ENCODE results near the gene OXNAD1. TPM values are rescaled to one million over a fixed set of nuclear protein-coding genes. Genes with fewer than 3 reads are reported as not detected.

The OXNAD1 gene
- total RNA-seq, 1 experiment from 2014 or later, result 16.3 TPM

DNA sequence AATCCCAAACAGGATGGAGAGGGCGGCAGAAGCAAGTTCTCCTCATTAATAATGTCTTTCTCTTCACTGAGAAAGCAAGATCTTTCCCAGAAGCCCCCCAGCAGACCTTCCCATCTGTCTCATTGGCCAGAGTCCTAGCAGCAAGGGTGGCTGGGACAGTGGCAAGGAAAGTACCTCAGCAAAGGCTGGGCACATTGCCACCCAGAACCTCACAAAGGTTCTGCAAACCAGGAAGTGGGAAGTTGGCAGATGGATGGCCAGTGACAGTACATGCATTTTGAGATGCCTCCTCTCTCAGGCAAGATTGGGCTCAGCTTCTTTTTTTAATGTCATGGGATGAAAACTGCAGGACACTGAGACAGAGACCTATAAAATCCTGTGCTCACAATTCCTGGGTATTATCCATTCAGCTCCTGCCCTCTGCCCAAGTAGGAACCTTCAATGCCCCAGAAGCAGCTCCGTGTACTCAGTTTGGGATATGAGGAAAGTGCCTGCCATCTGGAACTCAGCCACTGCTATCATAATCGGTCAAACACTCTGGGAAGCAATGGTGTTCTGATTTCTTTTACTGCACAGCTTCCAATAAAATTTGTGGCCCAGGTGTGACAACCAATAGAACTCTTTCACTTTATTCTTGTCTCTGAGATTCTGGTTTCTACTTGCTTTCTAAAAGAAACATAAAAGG lies 25.8 kb upstream of the OXNAD1 start:
- no peaks in the 10 kb centered on the region for H3K27me3 Mint-ChIP-seq (ENCODE audit: unreplicated experiment)
- no peak for DNase-seq
- BruUV-seq (replicated peaks), result no TSS peak
- no peak overlapping the region for H3K4me3 Mint-ChIP-seq (ENCODE audit: low read depth, unreplicated experiment)
- no peaks in the 10 kb centered on the region for H3K4me1 Mint-ChIP-seq (ENCODE audit: low read depth, unreplicated experiment)
- H3K27ac Mint-ChIP-seq (ENCODE audit: unreplicated experiment), result no peak overlapping the region
- CTCF ChIA-PET, result no interaction called here
- TF ChIP-seq, protein P1, sequence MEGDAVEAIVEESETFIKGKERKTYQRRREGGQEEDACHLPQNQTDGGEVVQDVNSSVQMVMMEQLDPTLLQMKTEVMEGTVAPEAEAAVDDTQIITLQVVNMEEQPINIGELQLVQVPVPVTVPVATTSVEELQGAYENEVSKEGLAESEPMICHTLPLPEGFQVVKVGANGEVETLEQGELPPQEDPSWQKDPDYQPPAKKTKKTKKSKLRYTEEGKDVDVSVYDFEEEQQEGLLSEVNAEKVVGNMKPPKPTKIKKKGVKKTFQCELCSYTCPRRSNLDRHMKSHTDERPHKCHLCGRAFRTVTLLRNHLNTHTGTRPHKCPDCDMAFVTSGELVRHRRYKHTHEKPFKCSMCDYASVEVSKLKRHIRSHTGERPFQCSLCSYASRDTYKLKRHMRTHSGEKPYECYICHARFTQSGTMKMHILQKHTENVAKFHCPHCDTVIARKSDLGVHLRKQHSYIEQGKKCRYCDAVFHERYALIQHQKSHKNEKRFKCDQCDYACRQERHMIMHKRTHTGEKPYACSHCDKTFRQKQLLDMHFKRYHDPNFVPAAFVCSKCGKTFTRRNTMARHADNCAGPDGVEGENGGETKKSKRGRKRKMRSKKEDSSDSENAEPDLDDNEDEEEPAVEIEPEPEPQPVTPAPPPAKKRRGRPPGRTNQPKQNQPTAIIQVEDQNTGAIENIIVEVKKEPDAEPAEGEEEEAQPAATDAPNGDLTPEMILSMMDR (IDR thresholded peaks at IDR 0.05; ENCODE audit: unreplicated experiment), result no peak
- H3K9me3 Mint-ChIP-seq (ENCODE audit: low read depth, unreplicated experiment), result no peaks in the 10 kb centered on the region
- H3K36me3 Mint-ChIP-seq (ENCODE audit: insufficient read depth, unreplicated experiment), result no peaks in the 10 kb centered on the region
- intact Hi-C loops (cut with micrococcal nuclease; ENCODE audit: unreplicated experiment), result no loop called here

DNA sequence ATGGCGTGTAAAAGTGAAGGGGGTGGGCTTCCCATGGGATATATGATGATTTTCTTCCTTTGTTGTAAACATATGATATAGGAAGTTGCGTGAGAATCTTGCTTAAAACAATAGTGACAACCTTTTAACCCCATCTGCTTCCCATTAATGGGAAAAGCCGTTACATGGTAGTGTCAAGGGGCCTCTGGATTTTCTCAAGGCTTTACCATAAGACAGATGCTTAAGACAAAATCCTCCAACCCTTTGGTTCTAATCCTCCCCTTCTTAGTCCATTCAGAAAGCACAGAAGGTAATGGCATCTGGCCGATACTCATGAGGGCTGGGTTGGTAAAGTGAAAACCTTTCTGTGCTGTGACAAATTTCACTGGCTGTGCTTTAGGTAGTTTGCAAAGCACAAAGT lies 25.2 kb upstream of the OXNAD1 start:
- no peak for DNase-seq
- no peaks in the 10 kb centered on the region for H3K36me3 Mint-ChIP-seq (ENCODE audit: insufficient read depth, unreplicated experiment)
- intact Hi-C loops (cut with micrococcal nuclease; ENCODE audit: unreplicated experiment), result no loop called here
- H3K27me3 Mint-ChIP-seq (ENCODE audit: unreplicated experiment), result no peaks in the 10 kb centered on the region
- CTCF ChIA-PET, result no interaction called here
- no peak overlapping the region for H3K27ac Mint-ChIP-seq (ENCODE audit: unreplicated experiment)
- no peaks in the 10 kb centered on the region for H3K9me3 Mint-ChIP-seq (ENCODE audit: low read depth, unreplicated experiment)
- no TSS peak for BruUV-seq (replicated peaks)
- TF ChIP-seq, protein P1 (IDR thresholded peaks at IDR 0.05; ENCODE audit: unreplicated experiment), result no peak
- H3K4me1 Mint-ChIP-seq (ENCODE audit: low read depth, unreplicated experiment), result no peaks in the 10 kb centered on the region
- H3K4me3 Mint-ChIP-seq (ENCODE audit: low read depth, unreplicated experiment), result no peak overlapping the region

DNA sequence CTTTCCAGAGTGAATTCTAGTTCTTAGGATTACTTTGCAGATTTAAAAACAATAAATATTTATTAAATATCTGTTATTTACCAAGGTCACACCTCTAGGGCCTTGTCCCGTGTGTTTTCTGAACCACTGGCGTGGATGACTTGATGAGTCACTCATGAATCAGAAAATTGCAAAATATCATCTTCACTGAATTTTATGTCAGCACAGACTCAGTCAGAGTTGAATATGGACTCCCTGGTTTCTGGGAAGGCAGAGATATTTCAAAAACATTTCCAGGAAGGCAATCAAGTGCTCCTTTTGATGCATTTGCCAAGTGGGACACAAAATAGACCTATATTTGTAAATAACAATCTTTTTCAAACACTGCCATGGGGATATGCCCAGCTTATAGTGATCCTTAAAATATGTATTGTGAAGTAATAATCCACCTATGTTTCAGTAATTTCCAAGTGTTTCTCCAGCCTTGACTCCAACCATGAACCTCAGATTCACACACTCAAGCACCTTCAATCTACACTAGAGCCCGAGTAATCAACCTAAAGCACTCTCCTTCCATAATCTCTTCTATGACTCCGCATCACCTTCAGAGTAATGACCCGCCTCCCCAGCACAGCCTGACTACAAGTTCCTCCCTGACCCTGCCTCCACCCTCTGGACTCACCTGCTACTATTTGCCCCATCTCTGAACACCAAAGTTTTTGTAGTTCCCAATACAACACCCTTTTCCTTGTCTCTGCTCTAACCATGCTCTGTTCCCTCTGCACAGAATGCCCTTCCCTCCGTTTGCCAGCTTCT lies 24.6 kb upstream of the OXNAD1 start:
- DNase-seq, result no peak
- H3K27ac Mint-ChIP-seq (ENCODE audit: unreplicated experiment), result no peak overlapping the region
- no TSS peak for BruUV-seq (replicated peaks)
- intact Hi-C loops (cut with micrococcal nuclease; ENCODE audit: unreplicated experiment), result no loop called here
- CTCF ChIA-PET, result no interaction called here
- no peak overlapping the region for H3K4me3 Mint-ChIP-seq (ENCODE audit: low read depth, unreplicated experiment)
- no peaks in the 10 kb centered on the region for H3K36me3 Mint-ChIP-seq (ENCODE audit: insufficient read depth, unreplicated experiment)
- no peaks in the 10 kb centered on the region for H3K4me1 Mint-ChIP-seq (ENCODE audit: low read depth, unreplicated experiment)
- no peaks in the 10 kb centered on the region for H3K27me3 Mint-ChIP-seq (ENCODE audit: unreplicated experiment)
- TF ChIP-seq, protein P1 (IDR thresholded peaks at IDR 0.05; ENCODE audit: unreplicated experiment), result no peak
- no peaks in the 10 kb centered on the region for H3K9me3 Mint-ChIP-seq (ENCODE audit: low read depth, unreplicated experiment)

DNA sequence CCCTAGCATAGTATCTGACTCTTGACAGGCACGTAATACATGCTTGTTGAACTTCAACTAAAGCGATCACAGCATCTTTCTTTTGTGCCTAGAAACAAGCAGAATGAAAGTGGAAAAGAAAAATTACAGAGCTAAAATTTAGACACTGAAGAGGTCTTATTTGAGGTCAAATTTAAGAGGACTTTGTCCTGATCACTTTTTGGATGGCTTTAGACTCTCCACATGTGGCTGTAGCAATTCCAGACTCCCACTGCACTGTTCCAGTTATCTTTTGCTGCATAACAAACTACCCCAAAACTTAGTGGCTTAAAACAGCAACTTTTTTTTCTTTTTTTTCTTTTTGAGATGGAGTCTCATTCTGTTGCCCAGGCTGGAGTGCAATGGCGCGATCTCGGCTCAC lies 23.8 kb upstream of the OXNAD1 start:
- intact Hi-C loops (cut with micrococcal nuclease; ENCODE audit: unreplicated experiment), result no loop called here
- H3K4me3 Mint-ChIP-seq (ENCODE audit: low read depth, unreplicated experiment), result no peak overlapping the region
- TF ChIP-seq, protein P1 (IDR thresholded peaks at IDR 0.05; ENCODE audit: unreplicated experiment), result no peak
- H3K27ac Mint-ChIP-seq (ENCODE audit: unreplicated experiment), result no peak overlapping the region
- no TSS peak for BruUV-seq (replicated peaks)
- no peak for DNase-seq
- H3K36me3 Mint-ChIP-seq (ENCODE audit: insufficient read depth, unreplicated experiment), result no peaks in the 10 kb centered on the region
- no peaks in the 10 kb centered on the region for H3K4me1 Mint-ChIP-seq (ENCODE audit: low read depth, unreplicated experiment)
- H3K27me3 Mint-ChIP-seq (ENCODE audit: unreplicated experiment), result no peaks in the 10 kb centered on the region
- CTCF ChIA-PET, result no interaction called here
- H3K9me3 Mint-ChIP-seq (ENCODE audit: low read depth, unreplicated experiment), result no peaks in the 10 kb centered on the region

Data from Calu3 (cell line).